ENCODE results near the gene ECM2.

Gene ECM2

DNA sequence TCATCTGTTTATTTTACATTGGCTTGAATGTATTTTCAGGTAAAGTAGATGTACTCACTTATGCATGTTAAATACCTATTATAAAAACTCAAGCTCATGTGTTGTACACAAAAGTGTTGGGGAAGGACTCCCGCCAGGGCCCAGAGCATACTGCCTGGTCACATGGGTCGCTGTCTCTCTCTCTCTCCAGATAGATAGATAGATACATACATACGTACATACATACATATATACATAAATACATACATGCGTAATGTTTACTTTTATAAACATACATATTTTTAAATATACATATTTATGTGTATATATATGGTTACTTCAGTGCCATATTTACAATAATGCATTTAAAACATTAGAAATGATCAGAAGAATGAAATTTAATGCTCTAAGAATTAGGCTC is 78.2 kb downstream of the ECM2 start:
- DNase-seq, result no peak

GRCh38 chr9:92455217-92455616 is 80.6 kb downstream of the ECM2 start:
- DNase-seq, result no peak

DNA sequence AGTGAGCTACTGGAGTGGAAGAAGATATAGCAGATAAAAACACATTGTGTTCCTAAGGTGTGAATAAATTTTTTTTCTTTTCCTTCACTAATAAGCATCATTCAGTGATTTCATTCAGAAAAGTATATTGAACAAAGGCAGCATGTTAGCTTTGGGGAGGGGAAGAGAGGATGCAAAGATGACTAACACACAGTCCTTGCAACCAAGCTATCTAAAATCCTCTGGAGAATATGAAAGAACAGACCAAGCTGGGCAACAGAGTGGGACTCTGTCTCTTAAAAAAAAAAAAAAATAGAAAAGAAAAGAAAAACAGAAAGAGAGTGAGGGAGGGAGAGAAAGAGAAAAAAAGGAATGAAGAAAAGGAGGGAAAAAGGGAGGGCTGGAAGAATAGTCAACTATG is 89.3 kb downstream of the ECM2 start:
- no peak for DNase-seq

Data from GDM1 (cell line).